OCI-M1 (cell line): ENCODE data around the gene OGDH.

Experiments used
- DNase-seq: peaks from one replicate; lab custom pipeline; 2025; lab: John Stamatoyannopoulos, UW

OGDH gene

GRCh38 chr7:44618753-44619152 lies 12.3 kb downstream of the OGDH start:
- DNase-seq: no peak

- no peak for DNase-seq
Measured at GRCh38 chr7:44621034-44621749, 14.8 kb downstream of the OGDH start.

DNA sequence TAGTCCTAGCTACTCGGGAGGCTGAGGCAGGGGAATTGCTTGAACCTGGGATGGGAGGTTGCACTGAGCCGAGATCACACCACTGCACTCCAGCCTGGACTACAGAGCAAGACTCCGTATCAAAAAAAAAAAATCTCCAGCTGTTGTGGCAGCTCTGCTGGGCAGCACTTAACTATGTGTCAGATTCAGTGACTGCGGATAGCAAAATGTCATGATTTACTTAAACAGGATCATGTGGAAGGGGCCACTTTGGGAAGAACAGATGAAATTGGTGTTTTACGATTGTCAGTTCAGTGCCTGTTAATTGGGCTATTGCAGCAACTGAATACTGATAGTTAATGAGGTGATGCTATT lies 15.3 kb downstream of the OGDH start:
- DNase-seq: no peak

- DNase-seq: no peak
Measured at GRCh38 chr7:44622342-44623151, 16.1 kb downstream of the OGDH start.

DNA sequence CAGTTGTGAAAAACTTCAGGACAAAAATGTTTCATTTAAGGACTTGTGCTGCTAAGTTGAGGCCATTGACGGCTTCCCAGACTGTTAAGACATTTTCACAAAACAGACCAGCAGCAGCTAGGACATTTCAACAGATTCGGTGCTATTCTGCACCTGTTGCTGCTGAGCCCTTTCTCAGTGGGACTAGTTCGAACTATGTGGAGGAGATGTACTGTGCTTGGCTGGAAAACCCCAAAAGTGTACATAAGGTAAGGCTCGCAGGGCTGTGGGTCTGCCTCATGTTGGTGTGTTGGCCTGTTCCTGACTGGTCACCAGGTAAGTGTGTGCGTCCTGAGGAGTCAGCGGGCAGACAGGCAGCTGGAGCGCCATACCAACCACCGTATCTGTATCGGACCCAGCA lies 17.9 kb downstream of the OGDH start:
- DNase-seq: no peak

DNA sequence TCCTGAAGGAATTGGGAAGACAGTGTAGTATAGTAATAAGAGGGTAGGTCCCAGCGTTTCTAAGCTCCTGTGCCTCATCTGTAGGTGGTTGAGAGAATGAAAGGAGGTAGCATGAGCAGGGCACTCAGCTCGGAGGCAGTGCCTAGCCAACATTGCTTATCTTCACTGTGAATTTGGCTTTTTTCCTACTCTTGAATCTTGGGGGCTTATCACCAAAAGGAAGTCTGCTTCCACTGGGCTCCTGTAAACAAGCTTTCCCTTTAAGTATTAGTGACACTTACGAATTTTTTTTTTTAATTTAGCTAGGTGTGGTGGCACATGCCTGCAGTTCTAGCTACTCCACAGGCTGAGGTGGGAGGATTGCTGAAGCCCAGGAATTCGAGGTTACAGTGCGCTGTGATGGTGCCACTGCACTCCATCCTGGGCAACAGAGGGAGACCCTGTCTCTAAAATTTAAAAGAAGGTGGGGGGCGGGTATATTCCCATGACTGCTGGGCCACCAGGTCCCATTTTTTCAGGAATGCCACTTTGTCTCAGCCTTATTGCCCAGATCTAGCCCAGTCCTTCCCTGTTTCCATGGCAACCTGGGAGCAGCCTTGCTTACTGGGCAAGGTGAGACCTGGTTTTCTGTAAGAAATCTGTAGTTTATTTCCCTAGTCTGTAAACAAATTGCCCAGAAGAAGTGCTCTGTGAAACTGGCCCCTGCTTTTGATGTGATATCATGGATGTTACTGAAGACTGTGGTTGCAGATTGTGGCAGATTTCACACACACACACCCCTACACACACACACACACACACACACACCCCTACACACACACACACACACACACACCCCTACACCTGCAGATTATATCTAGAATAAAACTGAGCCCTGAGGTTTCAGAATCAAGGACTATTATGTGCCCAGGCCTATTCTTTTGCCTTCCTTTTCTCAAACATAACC lies 19.4 kb downstream of the OGDH start:
- no peak for DNase-seq

DNA sequence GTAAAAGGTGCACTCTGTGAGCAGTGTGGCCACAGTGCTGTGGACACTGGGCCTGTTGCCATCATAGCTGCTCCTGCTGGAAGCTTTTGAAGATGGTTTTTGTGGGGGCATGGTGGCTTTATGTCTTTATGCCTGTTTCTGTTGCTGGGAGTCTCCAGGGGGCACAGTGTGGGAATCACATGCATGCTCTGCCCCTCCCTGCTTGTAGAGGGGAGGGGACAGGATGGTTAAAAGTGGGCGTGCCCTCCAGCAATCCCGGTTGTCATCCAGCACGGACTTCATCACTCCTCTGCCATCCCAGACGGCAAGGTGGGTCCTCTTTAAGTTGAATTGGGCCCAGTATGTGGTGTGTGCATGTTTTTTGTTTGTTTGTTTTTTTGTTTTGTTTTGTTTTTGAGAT lies 20.2 kb downstream of the OGDH start:
- DNase-seq: no peak

DNA sequence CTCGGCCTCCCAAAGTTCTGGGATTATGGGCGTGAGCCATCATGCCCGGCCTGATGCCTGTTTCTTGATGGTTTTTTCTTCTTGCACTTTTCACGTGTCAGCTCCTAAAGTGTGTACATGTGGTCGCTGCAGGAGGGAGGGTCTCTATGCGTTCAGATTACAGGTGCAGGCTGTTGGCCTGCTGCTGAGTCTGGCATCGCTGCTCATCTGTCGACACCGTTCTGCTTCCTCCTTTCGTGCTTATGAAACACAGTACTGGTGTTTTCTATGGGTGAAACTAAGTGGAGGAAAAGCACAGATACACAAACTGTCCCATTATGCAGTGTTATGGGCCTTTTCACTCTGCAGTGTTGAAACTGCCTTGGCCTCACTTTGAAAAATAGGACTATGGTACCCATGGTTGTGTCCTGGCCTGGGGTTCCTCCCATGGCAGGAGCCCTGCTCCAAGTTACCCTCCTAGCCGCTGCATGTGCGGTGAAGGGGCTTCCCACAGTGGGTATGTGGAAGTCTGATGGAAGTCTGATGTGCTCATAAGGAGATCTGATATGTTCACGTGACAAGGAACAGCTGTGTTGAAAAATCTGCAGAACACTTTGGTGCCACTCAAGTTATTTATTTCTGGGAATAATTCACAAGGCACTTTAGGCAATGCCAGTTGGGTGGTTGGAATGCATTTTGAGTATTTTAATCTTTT lies 23.5 kb downstream of the OGDH start:
- DNase-seq: no peak

GRCh38 chr7:44630792-44631457 lies 24.5 kb downstream of the OGDH start:
- no peak for DNase-seq

DNA sequence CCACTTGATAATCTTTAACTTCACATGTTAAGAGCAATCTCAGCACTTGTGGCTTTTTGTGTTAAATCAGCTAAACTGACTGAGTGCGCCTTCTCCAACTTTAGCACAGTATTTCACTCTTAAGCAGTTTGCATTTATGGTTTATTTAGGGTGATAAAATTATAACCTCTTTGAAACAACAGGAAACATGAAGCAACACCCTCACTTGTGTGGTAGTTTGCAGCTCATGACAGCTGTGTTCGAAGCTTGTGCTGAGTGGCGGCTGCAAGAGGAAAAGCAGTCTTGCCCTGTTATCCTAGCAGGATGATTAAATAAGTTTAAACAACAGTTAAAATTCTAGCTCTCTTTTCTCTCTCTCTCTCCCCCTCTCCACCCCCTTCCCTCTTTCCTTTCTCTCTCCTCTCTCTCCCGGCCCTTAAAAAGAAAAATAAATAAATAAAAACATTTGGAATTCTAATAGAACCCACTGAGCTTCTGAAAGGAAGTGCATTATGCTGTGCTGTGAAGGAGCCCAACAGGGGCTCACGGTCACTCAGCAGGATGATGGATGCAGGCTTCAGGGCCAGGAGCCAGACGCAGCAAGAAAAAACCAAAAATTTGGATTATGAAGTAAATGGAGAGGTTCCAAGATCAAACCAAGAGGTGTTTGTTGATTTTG lies 25.2 kb downstream of the OGDH start:
- DNase-seq: no peak

- no peak for DNase-seq
Measured at GRCh38 chr7:44632196-44632595, 25.8 kb downstream of the OGDH start.

- no peak for DNase-seq
Measured at GRCh38 chr7:44633254-44634186, 27.1 kb downstream of the OGDH start.

- no peak for DNase-seq
Measured at GRCh38 chr7:44634187-44634838, 27.9 kb downstream of the OGDH start.

GRCh38 chr7:44634839-44635591 lies 28.6 kb downstream of the OGDH start:
- DNase-seq: peak; percentile 73

GRCh38 chr7:44636041-44636584 lies 29.7 kb downstream of the OGDH start:
- no peak for DNase-seq

GRCh38 chr7:44636926-44637325 lies 30.5 kb downstream of the OGDH start:
- no peak for DNase-seq

GRCh38 chr7:44637788-44638594 lies 31.6 kb downstream of the OGDH start:
- DNase-seq: peak; percentile 8
